GM21528 (cell line): ENCODE measurements around the gene AMFR.

Experiments
- ATAC-seq: cut with Tn5 transposase; IDR thresholded peaks from one replicate; pipeline ENCODE4 v1.9.1; 2021; ENCODE audit warnings: mild to moderate bottlenecking, moderate library complexity; ENCODE audit not compliant: unreplicated experiment, low FRiP score

The AMFR gene

GRCh38 chr16:56350491-56351405 lies 74.6 kb downstream of the AMFR start:
- ATAC-seq = no peak

GRCh38 chr16:56349711-56350161 lies 75.6 kb downstream of the AMFR start:
- ATAC-seq = no peak

- no peak for ATAC-seq
These were observed 76.3 kb downstream of the AMFR start for GRCh38 chr16:56349086-56349415.

GRCh38 chr16:56348168-56349085 lies 76.9 kb downstream of the AMFR start:
- ATAC-seq = no peak

- ATAC-seq = no peak
These were observed 77.7 kb downstream of the AMFR start for GRCh38 chr16:56347670-56348069.

- ATAC-seq = no peak
These were observed 78.2 kb downstream of the AMFR start for GRCh38 chr16:56347166-56347565.

- ATAC-seq = no peak
These were observed 79.0 kb downstream of the AMFR start for GRCh38 chr16:56346131-56346890.

GRCh38 chr16:56345406-56346050 lies 79.8 kb downstream of the AMFR start:
- no peak for ATAC-seq

GRCh38 chr16:56344518-56345405 lies 80.6 kb downstream of the AMFR start:
- no peak for ATAC-seq

GRCh38 chr16:56343661-56344517 lies 81.5 kb downstream of the AMFR start:
- ATAC-seq = no peak

- no peak for ATAC-seq
These were observed 83.5 kb downstream of the AMFR start for GRCh38 chr16:56341656-56342399.

GRCh38 chr16:56340864-56341365 lies 84.4 kb downstream of the AMFR start:
- no peak for ATAC-seq

- ATAC-seq = no peak
These were observed 84.9 kb downstream of the AMFR start for GRCh38 chr16:56340416-56340815.

- no peak for ATAC-seq
These were observed 85.7 kb downstream of the AMFR start for GRCh38 chr16:56339431-56340195.

GRCh38 chr16:56338566-56339318 lies 86.6 kb downstream of the AMFR start:
- no peak for ATAC-seq

GRCh38 chr16:56337858-56338325 lies 87.5 kb downstream of the AMFR start:
- no peak for ATAC-seq
